Stimulated activated CD4-positive, alpha-beta T cell treated with anti-CD3 and anti-CD28 coated beads, Interleukin-15, amount 100 ng/mL, for 48 hours (primary cell): ENCODE data around the gene SULT1C4.

ENCODE experiments used
- DNase-seq, 2 donors: peaks; one replicate each; pipeline ENCODE4 v3.0.0-alpha.2; 2020; ENCODE audit warnings: low read depth in 2 of 2

Gene SULT1C4

DNA sequence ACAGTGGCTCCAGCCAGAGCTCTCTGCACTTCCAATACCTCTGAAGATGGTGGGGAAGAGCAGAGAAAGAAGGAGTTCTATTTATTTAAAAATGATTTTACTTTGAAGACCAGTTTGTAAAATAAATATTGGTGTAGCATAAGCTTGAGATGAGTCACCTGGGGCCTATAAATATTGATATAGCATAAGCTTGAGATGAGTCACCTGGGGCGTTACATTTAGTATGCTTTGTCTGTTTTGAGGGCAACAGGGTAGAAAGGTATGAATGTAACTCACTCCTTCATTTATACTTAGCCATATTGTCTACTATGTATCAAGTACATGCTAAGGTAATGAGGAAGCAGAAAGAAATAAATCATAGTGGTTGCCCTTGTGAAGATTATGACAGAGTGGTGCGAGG is 7.7 kb upstream of the SULT1C4 start:
- DNase-seq, result no peak

DNA sequence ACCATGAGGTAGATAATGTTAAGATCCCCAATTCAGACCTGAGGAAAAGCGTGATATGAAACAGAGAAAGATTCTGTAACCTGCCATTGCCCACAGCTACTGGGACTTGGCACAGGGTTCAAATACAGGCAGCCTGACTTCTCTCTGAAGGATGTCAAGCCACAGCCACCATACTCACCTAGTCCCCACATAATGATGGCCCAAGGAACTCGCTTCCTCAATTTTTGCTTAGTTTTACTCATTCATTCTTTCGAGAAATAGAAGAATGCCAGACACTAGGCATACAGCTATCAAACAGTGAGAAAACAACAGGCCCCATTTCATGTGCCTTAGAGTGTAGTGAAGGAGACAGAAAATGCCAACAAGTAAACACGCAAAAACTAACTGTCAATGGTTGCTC is 980 bp upstream of the SULT1C4 start:
- no peak for DNase-seq

DNA sequence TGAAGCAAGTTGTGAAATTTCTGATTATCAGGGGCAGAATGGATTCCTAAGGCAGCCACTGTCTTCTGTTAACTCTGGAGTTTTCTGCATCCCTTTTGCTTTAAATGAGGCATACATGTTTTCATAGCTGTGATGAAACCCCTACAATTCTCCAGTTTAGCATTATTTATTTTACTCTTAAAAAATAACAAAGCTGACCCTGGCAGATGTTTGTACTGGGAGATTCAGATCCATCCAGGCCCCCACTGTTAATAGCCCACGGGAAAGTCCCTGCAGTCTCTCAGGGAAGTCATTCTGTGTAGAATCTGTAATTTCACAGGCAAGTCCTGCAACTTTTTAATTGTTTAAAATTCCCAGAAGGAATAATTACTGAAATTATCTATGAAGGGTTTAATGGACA is 353 bp upstream of the SULT1C4 start:
- DNase-seq, result no peak

DNA sequence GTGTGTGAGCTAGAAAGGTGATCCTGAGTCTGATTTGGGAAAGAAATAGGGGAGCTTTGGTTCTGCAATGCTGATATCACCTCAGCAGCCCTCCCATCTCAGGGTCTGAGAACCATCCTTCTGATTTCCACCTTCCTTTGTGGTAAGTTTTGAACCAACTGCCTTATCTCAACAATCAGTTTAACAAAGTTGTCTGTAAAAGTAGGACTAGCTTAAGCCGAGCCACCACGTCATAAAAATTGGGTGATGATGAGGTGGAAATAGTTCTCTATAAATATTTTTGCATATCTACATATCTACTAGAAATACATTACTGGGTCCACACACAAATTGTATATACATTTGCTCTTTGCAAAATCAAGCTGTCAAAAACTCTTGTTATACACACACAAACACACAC is 1.1 kb downstream of the SULT1C4 start:
- no peak for DNase-seq

DNA sequence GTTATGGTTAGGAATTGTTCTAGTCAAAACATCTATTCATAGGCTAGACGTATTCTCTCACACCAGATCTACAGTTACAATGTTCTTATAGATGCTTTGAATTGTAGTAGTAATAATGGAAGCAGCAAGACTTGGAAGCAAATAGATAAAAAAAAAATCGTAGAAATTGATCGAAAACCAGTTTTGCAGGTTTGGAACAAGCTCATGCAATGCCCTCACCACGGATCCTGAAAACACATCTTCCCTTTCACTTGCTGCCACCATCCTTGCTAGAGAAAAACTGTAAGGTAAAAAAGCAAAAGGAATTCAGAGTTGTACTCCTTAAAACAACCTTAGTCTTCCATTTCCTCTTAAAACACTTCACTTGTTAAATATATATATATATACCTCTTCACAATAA is 4.4 kb downstream of the SULT1C4 start:
- DNase-seq, result no peak

DNA sequence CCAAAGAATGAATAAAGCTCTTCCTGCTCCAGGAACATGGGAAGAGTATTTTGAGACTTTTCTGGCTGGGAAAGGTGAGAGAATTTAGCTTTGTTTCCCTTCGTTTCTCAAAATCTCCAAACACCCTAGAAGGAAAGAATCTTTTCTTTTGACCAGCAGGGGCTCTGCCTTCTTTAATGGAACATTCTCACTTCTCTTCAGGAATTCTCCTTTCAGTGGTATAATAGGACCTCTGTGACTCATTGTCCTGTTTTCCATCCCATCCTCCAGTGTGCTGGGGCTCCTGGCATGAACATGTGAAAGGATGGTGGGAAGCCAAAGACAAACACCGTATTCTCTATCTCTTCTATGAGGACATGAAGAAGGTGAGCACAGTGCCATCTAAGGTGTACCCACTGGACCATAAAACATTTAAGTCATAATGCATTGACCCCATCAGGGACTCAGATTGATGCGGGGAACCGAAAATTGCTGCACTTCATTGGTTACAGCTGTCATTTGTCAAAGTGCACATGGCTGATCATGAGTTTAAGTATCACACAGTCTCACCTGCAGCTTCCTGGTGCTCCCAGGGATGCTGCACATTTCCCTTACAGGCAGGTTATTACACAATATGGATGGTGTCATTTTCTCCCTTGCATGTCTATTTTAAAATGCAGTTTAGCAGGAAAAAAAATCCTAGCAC is 5.5 kb downstream of the SULT1C4 start:
- no peak for DNase-seq

DNA sequence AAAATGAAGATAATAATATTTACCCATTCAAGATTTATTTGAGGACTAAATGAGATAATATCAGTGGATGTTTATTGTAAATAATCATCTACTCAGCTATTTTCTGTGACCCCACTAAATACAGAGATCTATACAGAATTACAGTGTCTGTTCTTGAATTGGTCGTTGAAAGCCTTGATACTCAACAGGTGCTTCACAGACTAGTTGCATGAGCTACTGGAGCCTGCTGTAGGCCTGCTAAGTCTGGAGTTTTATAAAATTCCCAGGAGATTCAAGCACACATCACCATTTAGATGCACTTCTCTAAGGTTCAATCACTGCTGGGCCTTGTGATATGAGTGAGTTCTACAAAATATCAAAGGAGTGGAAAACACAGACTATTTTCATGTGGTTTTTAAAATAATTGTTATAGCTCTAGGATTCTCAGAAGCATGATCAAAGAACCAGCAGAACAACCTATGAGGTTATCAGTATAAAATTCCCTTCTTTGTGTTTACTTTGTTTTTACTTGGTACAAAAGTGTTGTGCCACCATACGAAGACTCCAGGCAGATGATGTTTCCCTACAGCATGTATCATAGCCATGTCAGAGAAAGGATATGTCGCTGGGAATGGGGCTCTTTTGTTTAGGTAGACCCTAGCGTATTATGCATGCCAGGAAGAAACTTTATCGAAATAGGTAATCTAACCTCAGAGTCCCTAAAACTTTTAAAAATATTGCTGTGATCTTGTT is 7.1 kb downstream of the SULT1C4 start:
- no peak for DNase-seq

DNA sequence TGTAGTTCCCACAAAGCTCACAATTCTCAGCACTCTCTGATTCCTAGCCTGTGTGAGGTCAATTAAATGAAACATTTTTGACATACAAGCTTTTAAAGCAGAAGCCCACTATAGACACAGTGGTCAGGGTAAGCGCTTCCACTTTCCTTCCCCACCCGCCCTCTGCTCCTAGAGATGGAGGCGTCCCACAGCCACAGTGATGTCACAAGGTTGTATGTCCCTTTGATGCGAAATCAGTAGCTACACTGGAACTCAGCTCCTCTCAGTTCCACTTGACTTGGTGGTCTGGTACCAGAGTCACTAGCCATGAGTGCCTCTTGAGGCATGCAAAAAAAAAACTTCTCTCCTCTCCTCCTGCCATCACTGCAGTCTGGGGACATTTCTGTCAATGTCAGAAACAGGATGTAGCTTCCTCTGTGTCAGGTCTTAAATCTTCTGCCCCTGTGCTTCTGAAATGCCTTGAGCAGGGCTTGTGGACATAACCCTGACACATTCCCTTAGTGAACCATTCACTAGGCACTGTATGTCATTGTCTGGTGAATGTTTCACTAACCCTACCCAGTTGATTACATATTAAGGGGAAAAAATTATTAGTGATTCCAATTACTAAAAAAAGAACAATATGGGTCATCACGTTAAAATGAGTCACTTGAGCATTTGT is 7.8 kb downstream of the SULT1C4 start:
- no peak for DNase-seq

DNA sequence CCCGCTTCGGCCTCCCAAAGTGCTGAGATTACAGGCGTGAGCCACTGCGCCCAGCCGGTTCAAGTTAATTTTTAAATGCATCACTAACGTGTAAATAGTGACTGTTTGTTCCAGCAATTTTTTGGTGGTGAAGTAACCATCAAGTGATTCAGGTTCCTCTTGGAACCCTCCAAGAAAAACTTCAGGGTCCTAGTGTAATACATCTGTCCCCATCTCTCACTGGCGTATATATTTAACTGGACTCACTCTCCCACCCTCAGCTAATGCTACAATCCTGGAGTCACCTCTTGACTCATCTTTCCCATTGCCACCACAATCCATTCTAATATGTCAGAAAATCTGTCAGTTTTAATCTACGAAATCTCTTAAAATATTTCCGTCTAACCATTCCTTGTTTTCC is 10.3 kb downstream of the SULT1C4 start:
- DNase-seq, result no peak

DNA sequence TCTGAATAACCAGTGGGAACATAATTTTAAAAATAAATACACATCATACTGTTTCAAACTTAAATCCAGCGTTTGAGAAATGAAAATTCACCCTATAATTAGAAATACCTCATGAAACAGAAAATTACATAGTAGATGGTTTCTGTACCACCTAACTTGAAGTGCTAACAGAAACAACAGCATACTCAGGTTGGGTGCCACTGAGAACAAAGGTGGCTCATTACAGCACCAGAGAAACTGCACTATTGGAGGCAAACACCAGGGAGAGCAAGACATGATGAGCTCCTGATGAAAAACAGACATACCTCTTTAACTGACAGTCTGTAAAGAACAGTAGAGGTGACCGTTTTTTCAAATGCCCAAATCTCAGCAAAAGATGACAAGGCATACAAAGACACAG is 12.6 kb downstream of the SULT1C4 start:
- DNase-seq, result no peak

DNA sequence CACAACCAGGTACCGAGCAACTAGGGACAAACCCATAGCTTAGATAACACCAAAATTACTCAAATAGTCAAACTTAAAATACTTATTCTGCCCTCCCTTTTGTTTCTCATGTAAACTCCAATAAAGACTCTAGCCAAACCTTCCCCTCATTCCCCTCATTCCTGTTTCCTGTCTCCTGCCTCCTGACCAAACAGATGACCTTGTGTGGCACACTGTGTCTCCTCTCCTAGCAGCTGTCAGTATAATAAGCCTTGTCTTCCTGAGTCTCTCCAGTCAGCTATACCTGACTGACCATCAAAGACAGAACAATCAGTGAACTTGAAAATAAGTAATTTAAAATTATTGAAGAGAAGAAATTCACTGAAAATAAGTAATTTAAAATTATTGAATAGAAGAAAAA is 14.3 kb downstream of the SULT1C4 start:
- DNase-seq, result no peak

DNA sequence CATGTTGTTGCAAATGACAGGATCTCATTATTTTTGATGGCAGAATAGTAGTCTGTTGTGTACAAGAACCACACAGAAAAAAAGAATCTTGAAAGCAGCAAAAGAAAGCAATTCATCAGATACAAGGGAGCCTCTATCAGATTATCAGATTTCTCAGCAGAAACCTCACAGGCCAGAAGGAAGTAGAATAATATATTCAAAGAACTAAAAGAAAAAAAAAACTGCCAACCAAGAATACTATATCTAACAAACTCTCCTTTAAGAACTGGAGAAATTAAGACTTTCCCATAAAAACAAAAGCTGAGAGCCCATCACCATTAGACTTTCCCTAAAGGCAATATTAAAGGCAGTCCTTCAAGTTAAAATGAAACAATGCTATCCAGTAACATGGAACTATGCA is 15.4 kb downstream of the SULT1C4 start:
- no peak for DNase-seq

DNA sequence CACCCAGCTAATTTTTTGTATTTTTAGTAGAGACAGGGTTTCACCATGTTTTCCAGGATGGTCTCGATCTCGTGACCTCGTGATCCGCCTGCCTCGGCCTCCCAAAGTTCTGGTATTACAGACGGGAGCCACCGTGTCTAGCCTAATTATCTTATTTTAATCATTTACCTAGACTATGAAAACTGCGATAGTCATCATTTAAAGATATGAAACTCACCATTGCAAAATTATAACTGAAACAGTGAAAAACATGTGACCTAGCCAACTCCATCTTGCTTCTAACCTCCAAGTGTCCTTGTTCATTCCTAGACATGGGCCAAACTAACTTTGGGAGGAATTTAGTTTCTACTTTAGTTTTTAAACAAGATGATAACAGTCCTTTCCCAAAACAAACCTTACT is 17.4 kb downstream of the SULT1C4 start:
- no peak for DNase-seq

DNA sequence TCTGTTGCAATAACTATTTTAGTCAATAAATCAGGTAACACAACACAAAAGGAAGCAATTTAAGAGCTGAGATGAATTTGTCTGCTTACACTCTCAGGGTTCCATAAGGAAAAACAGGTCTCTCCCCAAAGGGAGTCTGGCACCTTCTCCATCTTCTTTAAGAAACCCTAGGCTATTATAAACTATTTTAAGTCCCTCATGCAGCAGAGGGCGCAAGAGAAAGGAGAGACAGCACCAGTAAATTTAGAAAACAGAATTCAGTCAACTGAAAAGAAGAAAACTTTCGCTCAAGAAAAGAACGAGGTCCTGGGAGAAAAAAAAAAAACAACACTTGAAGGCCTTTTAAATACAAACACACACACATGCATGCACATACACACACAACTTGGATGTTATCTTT is 19.1 kb downstream of the SULT1C4 start:
- no peak for DNase-seq

DNA sequence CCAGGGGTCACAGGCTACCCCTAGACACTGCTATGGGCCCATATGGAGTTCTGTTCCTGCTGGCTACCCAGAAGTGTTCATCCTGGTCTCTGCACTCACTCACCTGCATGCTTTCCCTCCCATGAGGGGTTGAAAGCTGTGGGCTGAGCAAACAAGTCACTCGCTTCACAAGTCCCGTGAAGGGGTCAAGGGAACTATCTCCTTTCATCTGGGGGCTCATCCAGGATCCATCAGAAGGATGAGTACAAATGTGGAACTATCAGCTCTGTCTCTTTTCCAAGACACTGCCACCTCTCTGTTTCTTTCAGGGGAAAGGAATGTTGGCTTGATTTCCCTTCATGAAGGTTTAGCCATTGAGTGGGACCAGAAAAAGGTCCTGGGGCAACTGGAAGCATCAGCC is 21.7 kb downstream of the SULT1C4 start:
- DNase-seq, result no peak

DNA sequence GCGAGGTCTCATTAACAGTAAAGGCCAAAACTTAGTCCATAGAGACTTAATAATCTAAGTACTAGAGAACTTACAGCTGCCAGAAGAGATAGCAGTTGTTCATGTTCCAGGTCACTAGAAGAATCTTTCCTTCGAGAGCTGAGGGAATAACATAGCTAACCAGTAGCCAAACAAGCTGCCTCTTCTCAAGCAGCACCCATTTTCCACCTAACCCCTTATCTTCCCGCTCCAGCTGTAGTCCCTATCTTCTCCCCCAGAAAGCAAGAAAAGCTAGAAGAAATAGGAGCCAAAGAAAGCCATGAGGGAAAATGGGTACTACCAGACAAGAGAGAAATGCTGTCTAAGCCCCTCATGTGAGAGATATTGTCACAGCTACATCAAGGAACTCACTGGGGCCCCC is 24.0 kb downstream of the SULT1C4 start:
- no peak for DNase-seq

DNA sequence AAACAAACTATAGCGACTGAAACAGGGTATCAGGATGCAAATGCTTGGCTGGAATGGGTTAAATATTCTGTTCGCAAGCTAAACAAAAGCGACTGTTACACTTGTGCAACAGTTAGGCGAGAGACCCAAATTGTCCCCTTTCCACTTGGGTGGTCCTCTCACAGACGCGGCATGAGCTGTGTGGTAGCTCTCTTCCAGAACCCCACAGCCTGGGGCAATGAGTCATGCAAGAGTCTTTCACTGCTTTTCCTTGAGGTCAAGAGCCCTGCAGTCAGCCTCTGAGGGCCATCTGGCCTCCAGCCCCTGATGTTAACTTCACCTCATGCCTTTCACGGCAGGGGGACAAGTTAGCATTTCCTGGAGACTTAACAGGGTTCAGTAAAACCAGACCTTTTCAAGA is 25.7 kb downstream of the SULT1C4 start:
- DNase-seq, result no peak

DNA sequence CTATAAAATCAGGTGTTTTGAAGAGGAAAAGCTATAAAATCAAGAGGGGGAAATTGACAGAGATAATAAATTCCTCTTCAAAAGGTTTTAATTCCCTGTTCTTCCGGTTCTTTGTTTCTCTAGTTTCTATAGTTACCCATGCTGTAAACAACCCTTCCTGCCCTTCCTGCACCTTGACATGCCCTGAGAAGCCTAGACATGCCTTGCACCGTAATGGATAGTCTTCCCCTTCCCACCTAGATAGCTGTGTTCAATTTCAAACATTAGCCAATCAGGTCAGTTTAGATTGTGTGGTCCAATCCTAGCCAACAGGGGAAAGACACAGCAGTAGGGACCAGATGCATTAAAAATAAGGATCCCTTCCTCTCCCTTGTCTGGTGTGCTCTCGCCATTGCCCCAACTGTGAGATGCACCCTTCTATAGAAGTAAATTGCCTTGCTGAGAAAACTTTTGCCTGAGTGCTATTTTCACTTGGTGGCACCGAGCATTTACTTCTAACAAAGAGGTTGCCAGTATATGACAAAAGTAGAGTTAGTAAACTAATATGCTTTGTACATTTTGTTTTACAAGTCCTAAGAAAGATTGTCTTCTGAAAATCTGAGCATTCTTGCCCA is 27.1 kb downstream of the SULT1C4 start:
- DNase-seq, result no peak

DNA sequence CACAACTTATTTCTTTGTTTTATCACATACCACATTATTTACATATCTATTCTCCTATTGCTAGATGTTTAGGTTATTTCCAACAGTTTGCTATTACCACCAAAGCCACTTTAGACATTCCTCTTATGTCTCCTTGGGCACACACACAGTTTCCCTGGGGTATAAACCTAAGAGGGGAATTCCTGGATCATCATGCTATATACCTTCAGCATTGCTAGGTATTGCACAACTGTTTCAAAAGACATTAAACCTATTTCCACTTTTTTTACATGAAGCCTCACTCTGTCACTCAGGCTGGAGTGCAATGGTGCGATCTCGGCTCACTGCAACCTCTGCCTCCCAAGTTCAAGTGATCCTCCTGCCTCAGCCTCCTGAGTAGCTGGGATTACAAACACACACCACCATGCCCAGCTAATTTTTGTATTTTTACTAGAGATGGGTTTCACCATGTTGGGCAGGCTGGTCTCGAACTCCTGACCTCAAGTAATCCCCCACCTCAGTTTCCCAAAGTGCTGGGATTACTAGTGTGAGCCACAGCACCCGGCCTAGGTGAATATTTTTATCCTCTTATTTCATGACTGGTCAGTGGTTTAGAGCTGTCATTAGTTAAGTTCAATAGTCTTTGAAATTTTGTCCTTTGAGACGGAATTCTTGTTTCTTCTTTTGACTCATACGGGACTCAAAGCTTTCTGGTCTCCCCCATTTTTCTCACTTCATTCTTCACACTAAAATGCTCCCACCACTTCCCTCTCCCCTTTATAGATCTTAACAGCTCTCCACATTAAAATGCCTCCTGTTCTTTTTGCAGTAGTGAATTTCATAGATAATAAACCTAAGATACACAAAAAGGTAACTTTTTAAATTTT is 30.3 kb downstream of the SULT1C4 start:
- DNase-seq, result no peak

DNA sequence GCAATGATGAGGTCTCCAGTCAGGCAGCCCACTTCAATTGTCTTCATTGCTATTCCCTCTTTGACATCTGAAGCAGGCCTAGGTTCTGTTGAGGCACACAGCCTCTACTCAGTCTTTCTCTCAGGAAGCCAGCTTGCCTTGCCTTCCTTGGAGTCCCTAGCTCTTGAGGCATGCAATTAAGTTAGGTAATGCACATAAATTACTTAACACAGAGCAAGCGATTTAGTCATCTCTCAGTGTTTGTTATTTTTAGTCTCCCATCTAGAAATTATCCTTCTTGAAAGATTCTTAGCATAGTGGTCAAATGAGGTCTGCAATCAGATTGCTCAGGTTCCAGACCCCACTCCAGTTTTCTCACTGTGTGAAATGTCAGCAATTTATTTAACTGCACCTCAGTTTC is 32.0 kb downstream of the SULT1C4 start:
- DNase-seq, result no peak

DNA sequence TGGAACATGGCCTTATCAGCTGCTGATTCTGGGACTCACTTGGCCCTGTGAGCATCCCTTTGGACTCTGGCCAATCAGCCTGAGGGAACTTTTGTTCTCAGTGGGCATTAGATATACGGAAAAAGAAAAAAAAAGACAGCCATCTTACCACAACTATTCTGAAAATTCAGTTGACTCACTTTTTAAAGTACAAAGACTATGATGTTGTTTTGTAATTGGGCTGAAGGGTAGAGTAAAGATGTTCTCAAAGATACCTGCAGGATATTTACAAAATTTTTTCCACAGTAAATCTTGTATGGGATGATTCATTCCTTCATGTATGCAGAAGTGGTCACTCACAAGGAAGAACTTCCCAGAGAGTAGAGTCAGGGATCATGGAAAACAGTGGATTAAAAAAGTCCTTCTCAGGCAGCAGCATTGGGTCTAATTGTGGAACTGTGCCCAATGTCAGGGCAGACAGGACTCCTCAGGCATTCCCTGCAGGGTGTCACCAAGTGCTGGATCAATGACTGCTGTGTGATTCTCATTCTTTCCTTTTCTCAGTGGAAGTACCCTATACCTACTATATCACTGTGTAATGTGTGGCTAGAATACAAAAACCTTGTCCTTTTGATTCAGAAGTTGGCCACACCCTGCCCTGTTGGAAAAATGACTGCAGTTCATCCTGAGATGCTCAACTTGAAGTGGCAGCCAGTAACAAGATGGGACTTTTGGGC is 35.4 kb downstream of the SULT1C4 start:
- no peak for DNase-seq
